Measurements from ENCODE around the gene KATNB1.

KATNB1 gene, protein sequence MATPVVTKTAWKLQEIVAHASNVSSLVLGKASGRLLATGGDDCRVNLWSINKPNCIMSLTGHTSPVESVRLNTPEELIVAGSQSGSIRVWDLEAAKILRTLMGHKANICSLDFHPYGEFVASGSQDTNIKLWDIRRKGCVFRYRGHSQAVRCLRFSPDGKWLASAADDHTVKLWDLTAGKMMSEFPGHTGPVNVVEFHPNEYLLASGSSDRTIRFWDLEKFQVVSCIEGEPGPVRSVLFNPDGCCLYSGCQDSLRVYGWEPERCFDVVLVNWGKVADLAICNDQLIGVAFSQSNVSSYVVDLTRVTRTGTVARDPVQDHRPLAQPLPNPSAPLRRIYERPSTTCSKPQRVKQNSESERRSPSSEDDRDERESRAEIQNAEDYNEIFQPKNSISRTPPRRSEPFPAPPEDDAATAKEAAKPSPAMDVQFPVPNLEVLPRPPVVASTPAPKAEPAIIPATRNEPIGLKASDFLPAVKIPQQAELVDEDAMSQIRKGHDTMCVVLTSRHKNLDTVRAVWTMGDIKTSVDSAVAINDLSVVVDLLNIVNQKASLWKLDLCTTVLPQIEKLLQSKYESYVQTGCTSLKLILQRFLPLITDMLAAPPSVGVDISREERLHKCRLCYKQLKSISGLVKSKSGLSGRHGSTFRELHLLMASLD

GRCh38 chr16:57735755-57736418 is at the start of gene KATNB1:
TSS of gene KATNB1 (plus strand) at chr16:57735770. CDS start at chr16:57737244, 1,474 bp downstream.
- Histone ChIP-seq H3K27me3 (ENCODE audit: insufficient read depth, low read length) (no peaks in the 10 kb centered on the region), H3K9me3 (ENCODE audit: low read length) (no peaks in the 10 kb centered on the region), H3K36me3 (ENCODE audit: insufficient read depth, low read length) (peaks cover 3% of the 10 kb centered on the region), H2AFZ (ENCODE audit: low read depth, low read length) (peak within 1 kb of the TSS; percentile 24), H3K4me1 (ENCODE audit: insufficient read depth, low read length) (peaks cover 17% of the 10 kb centered on the region), H3K4me3 (ENCODE audit: low read length) (peak within 1 kb of the TSS; percentile 77)

DNA sequence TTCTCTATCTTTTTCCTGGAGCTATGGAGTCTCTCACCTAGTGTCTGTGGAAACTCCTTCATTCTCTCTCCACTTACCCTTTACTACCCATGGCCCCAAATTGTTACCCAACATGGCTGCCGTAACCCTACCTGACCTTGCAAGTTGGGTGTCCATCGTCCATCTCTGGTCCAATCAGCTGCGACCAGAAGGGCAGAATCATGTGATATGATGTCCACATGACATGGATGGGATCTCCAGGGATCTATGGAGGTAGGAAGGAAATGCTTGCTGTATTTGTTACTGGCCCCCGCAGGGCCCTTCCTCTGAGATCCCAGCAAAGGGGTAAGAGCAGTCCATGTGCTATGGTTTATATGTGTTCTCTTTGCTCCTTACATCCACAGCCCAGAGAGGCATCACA is 49.0 kb upstream of the KATNB1 start:
- Histone ChIP-seq H2AFZ (ENCODE audit: low read depth, low read length) (no peak overlapping the region), H3K4me1 (ENCODE audit: insufficient read depth, low read length) (peaks cover 12% of the 10 kb centered on the region), H3K27me3 (ENCODE audit: insufficient read depth, low read length) (peaks cover 3% of the 10 kb centered on the region), H3K4me3 (ENCODE audit: low read length) (no peak overlapping the region), H3K36me3 (ENCODE audit: insufficient read depth, low read length) (no peaks in the 10 kb centered on the region), H3K9me3 (ENCODE audit: low read length) (no peaks in the 10 kb centered on the region)

- peaks cover 3% of the 10 kb centered on the region for H3K27me3 ChIP-seq (ENCODE audit: insufficient read depth, low read length)
- H3K4me1 ChIP-seq (ENCODE audit: insufficient read depth, low read length) = peaks cover 12% of the 10 kb centered on the region
- no peaks in the 10 kb centered on the region for H3K36me3 ChIP-seq (ENCODE audit: insufficient read depth, low read length)
- no peaks in the 10 kb centered on the region for H3K9me3 ChIP-seq (ENCODE audit: low read length)
- no peak overlapping the region for H2AFZ ChIP-seq (ENCODE audit: low read depth, low read length)
- no peak overlapping the region for H3K4me3 ChIP-seq (ENCODE audit: low read length)
These were observed 48.1 kb upstream of the KATNB1 start for GRCh38 chr16:57687363-57687929.

GRCh38 chr16:57688487-57688986 is 47.0 kb upstream of the KATNB1 start:
- H3K36me3 ChIP-seq (ENCODE audit: insufficient read depth, low read length) = no peaks in the 10 kb centered on the region
- peaks cover 3% of the 10 kb centered on the region for H3K27me3 ChIP-seq (ENCODE audit: insufficient read depth, low read length)
- peaks cover 5% of the 10 kb centered on the region for H3K4me1 ChIP-seq (ENCODE audit: insufficient read depth, low read length)
- no peaks in the 10 kb centered on the region for H3K9me3 ChIP-seq (ENCODE audit: low read length)
- no peak overlapping the region for H2AFZ ChIP-seq (ENCODE audit: low read depth, low read length)
- H3K4me3 ChIP-seq (ENCODE audit: low read length) = no peak overlapping the region

GRCh38 chr16:57688987-57689761 is 46.4 kb upstream of the KATNB1 start:
- no peak overlapping the region for H3K4me3 ChIP-seq (ENCODE audit: low read length)
- H3K9me3 ChIP-seq (ENCODE audit: low read length) = no peaks in the 10 kb centered on the region
- no peak overlapping the region for H2AFZ ChIP-seq (ENCODE audit: low read depth, low read length)
- H3K36me3 ChIP-seq (ENCODE audit: insufficient read depth, low read length) = no peaks in the 10 kb centered on the region
- peaks cover 5% of the 10 kb centered on the region for H3K4me1 ChIP-seq (ENCODE audit: insufficient read depth, low read length)
- H3K27me3 ChIP-seq (ENCODE audit: insufficient read depth, low read length) = peaks cover 3% of the 10 kb centered on the region

- Histone ChIP-seq H3K9me3 (ENCODE audit: low read length) (no peaks in the 10 kb centered on the region), H3K4me1 (ENCODE audit: insufficient read depth, low read length) (peaks cover 5% of the 10 kb centered on the region), H3K4me3 (ENCODE audit: low read length) (no peak overlapping the region), H3K27me3 (ENCODE audit: insufficient read depth, low read length) (peaks cover 3% of the 10 kb centered on the region), H3K36me3 (ENCODE audit: insufficient read depth, low read length) (no peaks in the 10 kb centered on the region), H2AFZ (ENCODE audit: low read depth, low read length) (no peak overlapping the region)
These were observed 45.6 kb upstream of the KATNB1 start for GRCh38 chr16:57689762-57690558.

- H3K4me1 ChIP-seq (ENCODE audit: insufficient read depth, low read length) = peaks cover 5% of the 10 kb centered on the region
- H3K4me3 ChIP-seq (ENCODE audit: low read length) = no peak overlapping the region
- peaks cover 3% of the 10 kb centered on the region for H3K27me3 ChIP-seq (ENCODE audit: insufficient read depth, low read length)
- H3K36me3 ChIP-seq (ENCODE audit: insufficient read depth, low read length) = no peaks in the 10 kb centered on the region
- H3K9me3 ChIP-seq (ENCODE audit: low read length) = no peaks in the 10 kb centered on the region
- no peak overlapping the region for H2AFZ ChIP-seq (ENCODE audit: low read depth, low read length)
These were observed 44.6 kb upstream of the KATNB1 start for GRCh38 chr16:57690782-57691471.

DNA sequence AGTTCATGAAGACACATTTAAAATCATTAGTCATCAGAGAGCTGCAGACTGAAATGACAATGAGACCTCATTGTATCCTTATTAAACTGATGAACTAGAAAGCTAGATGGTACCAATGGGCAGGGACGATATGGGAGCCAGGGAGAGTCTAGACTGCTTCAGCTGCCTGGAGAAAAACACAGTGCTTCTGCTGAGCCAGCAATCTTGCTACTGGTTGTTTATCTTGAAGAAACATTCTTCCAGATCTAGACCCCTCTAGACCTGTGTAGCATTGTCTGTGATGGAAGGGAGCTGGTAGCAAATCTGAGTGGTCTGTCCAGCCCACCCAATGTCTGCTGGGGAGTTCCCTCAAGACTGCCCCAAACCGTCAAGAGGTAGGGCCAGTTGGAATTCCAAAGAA is 42.9 kb upstream of the KATNB1 start:
- H3K9me3 ChIP-seq (ENCODE audit: low read length) = no peaks in the 10 kb centered on the region
- H3K4me3 ChIP-seq (ENCODE audit: low read length) = no peak overlapping the region
- no peaks in the 10 kb centered on the region for H3K27me3 ChIP-seq (ENCODE audit: insufficient read depth, low read length)
- H3K36me3 ChIP-seq (ENCODE audit: insufficient read depth, low read length) = no peaks in the 10 kb centered on the region
- no peak overlapping the region for H2AFZ ChIP-seq (ENCODE audit: low read depth, low read length)
- H3K4me1 ChIP-seq (ENCODE audit: insufficient read depth, low read length) = peaks cover 5% of the 10 kb centered on the region

GRCh38 chr16:57693550-57693949 is 42.0 kb upstream of the KATNB1 start:
- Histone ChIP-seq H3K27me3 (ENCODE audit: insufficient read depth, low read length) (no peaks in the 10 kb centered on the region), H3K36me3 (ENCODE audit: insufficient read depth, low read length) (no peaks in the 10 kb centered on the region), H3K9me3 (ENCODE audit: low read length) (no peaks in the 10 kb centered on the region), H2AFZ (ENCODE audit: low read depth, low read length) (no peak overlapping the region), H3K4me1 (ENCODE audit: insufficient read depth, low read length) (peaks cover 5% of the 10 kb centered on the region), H3K4me3 (ENCODE audit: low read length) (no peak overlapping the region)

- no peak overlapping the region for H2AFZ ChIP-seq (ENCODE audit: low read depth, low read length)
- H3K4me3 ChIP-seq (ENCODE audit: low read length) = no peak overlapping the region
- peaks cover 3% of the 10 kb centered on the region for H3K27me3 ChIP-seq (ENCODE audit: insufficient read depth, low read length)
- H3K9me3 ChIP-seq (ENCODE audit: low read length) = no peaks in the 10 kb centered on the region
- peaks cover 5% of the 10 kb centered on the region for H3K4me1 ChIP-seq (ENCODE audit: insufficient read depth, low read length)
- H3K36me3 ChIP-seq (ENCODE audit: insufficient read depth, low read length) = no peaks in the 10 kb centered on the region
These were observed 41.3 kb upstream of the KATNB1 start for GRCh38 chr16:57694231-57694724.
